Adipocyte (in vitro differentiated cells): ENCODE measurements around the gene C1orf52.
A peak's percentile ranks its signal among the peaks of the same experiment; 100 is the strongest.
"Not testable (repeated sequence)": the region's sequence is repeated elsewhere in the genome, so short reads cannot be mapped to it uniquely, and the experiment has no call there.

Source experiments
- DNase-seq: peaks from one replicate; pipeline ENCODE4 v3.0.0-alpha.2; 2015; ENCODE audit warnings: low read depth
- H3K27me3 ChIP-seq: replicated peaks from 2 replicates; pipeline ENCODE4 v1.7.0; 2013; ENCODE audit warnings: mild to moderate bottlenecking, low read length, moderate library complexity; ENCODE audit not compliant: control insufficient read depth, insufficient read depth
- H3K36me3 ChIP-seq: 2 replicates; pipeline ENCODE4 v1.7.0; 2013; ENCODE audit warnings: low read length, mild to moderate bottlenecking, moderate library complexity; ENCODE audit not compliant: control insufficient read depth, insufficient read depth, severe bottlenecking
- H3K4me1 ChIP-seq: 2 replicates; pipeline ENCODE4 v1.7.0; 2013; ENCODE audit warnings: mild to moderate bottlenecking, low read length, moderate library complexity; ENCODE audit not compliant: control insufficient read depth, insufficient read depth
- H3K4me3 ChIP-seq: 2 replicates; pipeline ENCODE4 v1.7.0; 2013; ENCODE audit warnings: mild to moderate bottlenecking, low read length, moderate library complexity
- H3K9ac ChIP-seq: 2 replicates; pipeline ENCODE4 v1.7.0; 2013; ENCODE audit warnings: mild to moderate bottlenecking, low read length, moderate library complexity
- H3K9me3 ChIP-seq: 2 replicates; pipeline ENCODE4 v1.7.0; 2013; ENCODE audit warnings: mild to moderate bottlenecking, low read length, moderate library complexity; ENCODE audit not compliant: control insufficient read depth

Gene C1orf52

GRCh38 chr1:85258536-85259117 lies 835 bp downstream of the C1orf52 start:
- peak overlapping the region; percentile 97 for H3K4me3 ChIP-seq
- peaks cover 27% of the 10 kb centered on the region for H3K36me3 ChIP-seq
- no peaks in the 10 kb centered on the region for H3K9me3 ChIP-seq
- peaks cover 34% of the 10 kb centered on the region for H3K4me1 ChIP-seq
- H3K27me3 ChIP-seq = no peaks in the 10 kb centered on the region
- peak overlapping the region; percentile 99 for H3K9ac ChIP-seq
- DNase-seq = peak; percentile 55

GRCh38 chr1:85249042-85249441 lies 10.4 kb downstream of the C1orf52 start:
- DNase-seq, H3K4me3 ChIP-seq, H3K9me3 ChIP-seq, H3K27me3 ChIP-seq, H3K9ac ChIP-seq: not testable (repeated sequence)
- H3K4me1 ChIP-seq = peaks cover 22% of the 10 kb centered on the region
- peaks cover 23% of the 10 kb centered on the region for H3K36me3 ChIP-seq

GRCh38 chr1:85245891-85246290 lies 13.6 kb downstream of the C1orf52 start:
- Histone ChIP-seq H3K4me3 (no peak overlapping the region), H3K27me3 (no peaks in the 10 kb centered on the region), H3K36me3 (no peaks in the 10 kb centered on the region), H3K4me1 (peaks cover 35% of the 10 kb centered on the region), H3K9ac (no peak overlapping the region), H3K9me3 (no peaks in the 10 kb centered on the region)
- no peak for DNase-seq

GRCh38 chr1:85245456-85245855 lies 14.0 kb downstream of the C1orf52 start:
- Histone ChIP-seq H3K27me3 (no peaks in the 10 kb centered on the region), H3K4me3 (no peak overlapping the region), H3K4me1 (peaks cover 40% of the 10 kb centered on the region), H3K9me3 (no peaks in the 10 kb centered on the region), H3K9ac (no peak overlapping the region), H3K36me3 (no peaks in the 10 kb centered on the region)
- no peak for DNase-seq

- Histone ChIP-seq H3K36me3 (no peaks in the 10 kb centered on the region), H3K9me3 (no peaks in the 10 kb centered on the region), H3K27me3 (no peaks in the 10 kb centered on the region), H3K4me1 (peaks cover 45% of the 10 kb centered on the region), H3K9ac (peak overlapping the region; percentile 37), H3K4me3 (peak overlapping the region; percentile 0)
- DNase-seq = peak; percentile 51
Observed at GRCh38 chr1:85244271-85245061, 15.0 kb downstream of the C1orf52 start.

GRCh38 chr1:85243372-85243771 lies 16.1 kb downstream of the C1orf52 start:
- peak; percentile 74 for DNase-seq
- Histone ChIP-seq H3K9me3 (no peaks in the 10 kb centered on the region), H3K27me3 (no peaks in the 10 kb centered on the region), H3K4me3 (no peak overlapping the region), H3K36me3 (no peaks in the 10 kb centered on the region), H3K9ac (peak overlapping the region; percentile 37), H3K4me1 (peaks cover 45% of the 10 kb centered on the region)

- no peak overlapping the region for H3K4me3 ChIP-seq
- peak overlapping the region; percentile 43 for H3K9ac ChIP-seq
- H3K4me1 ChIP-seq = peaks cover 40% of the 10 kb centered on the region
- no peaks in the 10 kb centered on the region for H3K36me3 ChIP-seq
- no peaks in the 10 kb centered on the region for H3K9me3 ChIP-seq
- no peak for DNase-seq
- H3K27me3 ChIP-seq = no peaks in the 10 kb centered on the region
Observed at GRCh38 chr1:85240643-85241042, 18.8 kb downstream of the C1orf52 start.

GRCh38 chr1:85240174-85240601 lies 19.3 kb downstream of the C1orf52 start:
- H3K27me3 ChIP-seq = no peaks in the 10 kb centered on the region
- peak; percentile 39 for DNase-seq
- no peak overlapping the region for H3K4me3 ChIP-seq
- peak overlapping the region; percentile 43 for H3K9ac ChIP-seq
- H3K4me1 ChIP-seq = peaks cover 35% of the 10 kb centered on the region
- no peaks in the 10 kb centered on the region for H3K36me3 ChIP-seq
- no peaks in the 10 kb centered on the region for H3K9me3 ChIP-seq

GRCh38 chr1:85237613-85238012 lies 21.8 kb downstream of the C1orf52 start:
- no peak for DNase-seq
- H3K27me3 ChIP-seq = no peaks in the 10 kb centered on the region
- no peak overlapping the region for H3K9ac ChIP-seq
- H3K9me3 ChIP-seq = no peaks in the 10 kb centered on the region
- H3K4me1 ChIP-seq = peaks cover 14% of the 10 kb centered on the region
- no peaks in the 10 kb centered on the region for H3K36me3 ChIP-seq
- H3K4me3 ChIP-seq = no peak overlapping the region

- Histone ChIP-seq H3K4me1 (peaks cover 7% of the 10 kb centered on the region), H3K4me3 (no peak overlapping the region), H3K9ac (no peak overlapping the region), H3K27me3 (no peaks in the 10 kb centered on the region), H3K36me3 (no peaks in the 10 kb centered on the region), H3K9me3 (no peaks in the 10 kb centered on the region)
- no peak for DNase-seq
Observed at GRCh38 chr1:85230305-85230977, 29.0 kb downstream of the C1orf52 start.

- H3K9me3 ChIP-seq = no peaks in the 10 kb centered on the region
- peaks cover 15% of the 10 kb centered on the region for H3K4me1 ChIP-seq
- no peaks in the 10 kb centered on the region for H3K36me3 ChIP-seq
- DNase-seq = no peak
- no peaks in the 10 kb centered on the region for H3K27me3 ChIP-seq
- H3K9ac ChIP-seq = no peak overlapping the region
- no peak overlapping the region for H3K4me3 ChIP-seq
Observed at GRCh38 chr1:85229574-85230097, 29.8 kb downstream of the C1orf52 start.
